Ecto neural progenitor cell (in vitro differentiated cells): Measurements from ENCODE around the gene FSIP1.
A peak's percentile ranks its signal among the peaks of the same experiment; 100 is the strongest.

Experiments
- DNase-seq: peaks from one replicate; pipeline ENCODE4 v3.0.0-alpha.2; 2018; ENCODE audit warnings: low spot score

Gene FSIP1

DNA sequence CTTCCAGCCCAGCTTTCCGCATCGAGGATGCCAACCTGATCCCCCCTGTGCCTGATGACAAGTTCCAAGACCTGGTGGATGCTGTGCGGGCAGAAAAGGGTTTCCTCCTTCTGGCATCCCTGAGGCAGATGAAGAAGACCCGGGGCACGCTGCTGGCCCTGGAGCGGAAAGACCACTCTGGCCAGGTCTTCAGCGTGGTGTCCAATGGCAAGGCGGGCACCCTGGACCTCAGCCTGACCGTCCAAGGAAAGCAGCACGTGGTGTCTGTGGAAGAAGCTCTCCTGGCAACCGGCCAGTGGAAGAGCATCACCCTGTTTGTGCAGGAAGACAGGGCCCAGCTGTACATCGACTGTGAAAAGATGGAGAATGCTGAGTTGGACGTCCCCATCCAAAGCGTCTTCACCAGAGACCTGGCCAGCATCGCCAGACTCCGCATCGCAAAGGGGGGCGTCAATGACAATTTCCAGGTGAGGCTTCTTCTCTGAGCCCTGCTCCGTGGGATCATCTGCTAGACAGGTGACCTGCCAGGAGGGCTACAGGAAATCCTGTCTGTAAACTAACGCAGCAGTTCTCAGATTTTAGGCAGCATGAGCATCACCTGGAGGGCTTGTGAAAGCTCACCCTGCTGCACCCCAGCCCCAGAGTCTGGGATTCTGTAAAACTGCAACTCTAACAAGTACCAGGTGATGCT, 200.2 kb downstream of the FSIP1 start:
- no peak for DNase-seq

DNA sequence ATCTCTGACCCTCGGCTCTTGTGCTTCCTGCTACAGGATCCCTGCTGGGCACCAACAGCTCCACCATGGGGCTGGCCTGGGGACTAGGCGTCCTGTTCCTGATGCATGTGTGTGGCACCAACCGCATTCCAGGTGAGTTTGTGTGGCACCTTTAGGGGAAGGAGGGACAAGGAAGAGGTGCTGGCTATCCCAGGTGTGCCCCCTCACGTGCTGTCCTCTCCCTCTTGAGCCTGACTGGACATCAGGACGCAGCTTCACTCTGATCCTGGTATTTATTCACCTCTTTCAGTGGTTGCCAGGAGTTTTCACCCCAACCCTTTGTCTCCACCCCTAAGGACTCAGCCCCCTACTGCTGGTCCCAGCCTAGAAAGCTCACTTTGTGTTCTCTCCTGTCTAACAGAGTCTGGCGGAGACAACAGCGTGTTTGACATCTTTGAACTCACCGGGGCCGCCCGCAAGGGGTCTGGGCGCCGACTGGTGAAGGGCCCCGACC, 200.8 kb downstream of the FSIP1 start:
- DNase-seq = peak; percentile 65

DNA sequence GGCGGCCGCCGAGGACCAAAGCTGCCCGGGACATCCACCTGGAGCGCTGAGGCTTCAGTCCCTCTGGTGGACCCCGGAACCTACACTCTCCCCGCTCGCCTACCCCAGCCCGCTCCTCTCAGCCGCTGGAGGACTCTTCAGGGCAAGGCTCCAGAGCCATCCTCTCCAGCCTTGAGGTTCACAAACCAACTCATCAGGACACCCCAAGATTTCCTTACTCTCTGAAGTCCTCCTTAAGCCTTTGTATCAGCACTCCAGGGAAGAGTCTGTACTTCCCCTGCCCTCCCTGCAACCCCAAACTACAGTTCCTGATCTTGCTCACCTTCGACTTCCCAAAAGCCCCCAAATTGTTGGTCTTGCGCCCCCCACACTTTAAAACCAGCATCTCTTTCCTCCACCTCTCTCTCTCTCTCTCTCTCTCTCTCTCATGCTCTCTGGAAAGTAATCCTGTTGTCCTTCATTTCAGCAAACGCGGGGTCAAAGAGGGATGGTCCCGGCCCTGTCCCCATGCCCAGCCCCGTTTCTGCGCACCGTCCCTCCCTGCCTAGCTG, 201.3 kb downstream of the FSIP1 start:
- no peak for DNase-seq

DNA sequence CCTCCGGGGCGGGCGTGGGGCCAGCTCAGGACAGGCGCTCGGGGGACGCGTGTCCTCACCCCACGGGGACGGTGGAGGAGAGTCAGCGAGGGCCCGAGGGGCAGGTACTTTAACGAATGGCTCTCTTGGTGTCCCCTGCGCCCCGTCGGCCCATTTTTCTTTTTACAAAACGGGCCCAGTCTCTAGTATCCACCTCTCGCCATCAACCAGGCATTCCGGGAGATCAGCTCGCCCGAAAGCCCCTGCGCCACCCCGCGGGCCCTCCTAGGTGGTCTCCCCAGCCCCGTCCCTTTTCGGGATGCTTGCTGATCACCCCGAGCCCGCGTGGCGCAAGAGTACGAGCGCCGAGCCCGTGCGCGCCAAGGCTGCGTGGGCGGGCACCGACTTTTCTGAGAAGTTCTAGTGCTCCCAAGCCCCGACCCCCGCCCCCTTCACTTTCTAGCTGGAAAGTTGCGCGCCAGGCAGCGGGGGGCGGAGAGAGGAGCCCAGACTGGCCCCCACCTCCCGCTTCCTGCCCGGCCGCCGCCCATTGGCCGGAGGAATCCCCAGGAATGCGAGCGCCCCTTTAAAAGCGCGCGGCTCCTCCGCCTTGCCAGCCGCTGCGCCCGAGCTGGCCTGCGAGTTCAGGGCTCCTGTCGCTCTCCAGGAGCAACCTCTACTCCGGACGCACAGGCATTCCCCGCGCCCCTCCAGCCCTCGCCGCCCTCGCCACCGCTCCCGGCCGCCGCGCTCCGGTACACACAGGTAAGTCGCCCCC, 202.0 kb downstream of the FSIP1 start, which contains the start of gene THBS1:
THBS1 (plus strand) TSS at position 595 of the 757 bp plus-strand sequence. CDS start 779 bp downstream, outside the sequence.
- DNase-seq = peak; percentile 91

DNA sequence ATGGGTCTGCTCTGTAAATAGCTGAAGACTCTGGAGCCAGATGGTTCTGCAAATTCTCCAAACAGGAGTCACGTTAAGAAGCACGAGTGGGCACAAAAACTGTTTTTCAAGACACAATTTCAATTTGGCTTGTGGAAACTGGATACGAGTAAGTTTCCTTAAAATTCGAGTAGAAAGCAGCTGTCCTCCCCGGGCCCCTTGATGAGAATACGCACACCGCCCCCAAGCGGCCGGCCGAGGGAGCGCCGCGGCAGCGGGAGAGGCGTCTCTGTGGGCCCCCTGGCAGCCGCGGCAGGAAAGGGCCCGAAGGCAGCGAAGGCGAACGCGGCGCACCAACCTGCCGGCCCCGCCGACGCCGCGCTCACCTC, 202.5 kb downstream of the FSIP1 start:
- DNase-seq = peak; percentile 95

DNA sequence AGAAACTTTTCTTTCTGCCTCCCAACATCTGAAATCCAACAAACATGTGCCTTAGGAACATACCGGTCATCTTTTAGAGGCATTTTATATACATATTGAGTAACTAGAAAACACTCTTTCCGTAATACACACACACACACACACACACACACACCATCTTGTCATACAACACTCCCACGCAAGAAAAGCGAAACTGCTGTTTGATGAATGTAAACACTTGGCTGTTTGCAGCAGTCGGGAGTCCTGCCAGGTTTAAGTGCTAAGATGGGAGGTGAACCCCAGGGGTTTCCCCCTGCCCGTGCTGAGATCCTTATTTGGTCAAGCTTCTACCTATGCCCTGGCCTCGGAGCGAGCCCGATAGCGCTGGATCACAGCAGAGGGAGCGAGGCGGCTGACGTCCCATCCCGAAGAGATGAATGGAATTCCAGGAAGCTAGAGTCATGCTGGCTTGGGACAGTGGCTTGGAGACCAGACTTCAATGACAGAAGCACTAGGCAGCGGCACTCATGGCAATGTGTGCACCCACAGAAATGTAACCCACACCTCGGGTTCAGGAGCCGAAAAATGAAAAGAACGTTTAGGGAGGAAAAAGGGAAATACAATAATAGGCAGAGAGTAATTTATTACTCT, 203.0 kb downstream of the FSIP1 start:
- peak; percentile 80 for DNase-seq

DNA sequence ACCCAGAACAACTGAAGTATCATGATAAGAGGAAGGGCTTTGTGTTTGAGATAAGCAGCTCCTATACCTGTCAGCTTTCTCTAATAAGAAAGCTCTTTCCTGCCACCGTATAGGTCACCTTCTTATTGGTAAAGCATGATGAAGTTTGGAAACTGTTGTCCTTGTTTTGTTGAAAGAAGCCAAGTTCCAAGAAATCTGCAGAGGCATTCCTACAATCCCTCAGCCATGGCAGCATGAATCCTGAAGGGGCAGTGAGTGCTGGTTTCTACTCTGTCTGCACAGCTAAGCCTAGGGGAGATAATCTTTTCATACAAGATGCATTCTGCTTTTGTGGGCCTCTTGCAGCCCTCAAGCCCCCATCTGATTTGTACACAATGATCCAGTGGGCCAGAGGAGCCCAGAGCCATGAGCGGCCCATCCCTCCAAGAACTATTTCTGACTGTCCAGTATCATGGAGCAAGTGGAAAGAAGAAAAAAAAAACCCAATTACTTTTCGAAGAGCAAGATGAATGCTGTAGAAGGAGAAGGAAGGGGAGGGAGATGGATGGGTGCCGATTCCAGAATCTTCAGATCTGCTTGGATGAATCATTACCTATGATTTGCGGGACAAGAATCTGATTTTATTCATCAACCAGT, 203.7 kb downstream of the FSIP1 start:
- no peak for DNase-seq

DNA sequence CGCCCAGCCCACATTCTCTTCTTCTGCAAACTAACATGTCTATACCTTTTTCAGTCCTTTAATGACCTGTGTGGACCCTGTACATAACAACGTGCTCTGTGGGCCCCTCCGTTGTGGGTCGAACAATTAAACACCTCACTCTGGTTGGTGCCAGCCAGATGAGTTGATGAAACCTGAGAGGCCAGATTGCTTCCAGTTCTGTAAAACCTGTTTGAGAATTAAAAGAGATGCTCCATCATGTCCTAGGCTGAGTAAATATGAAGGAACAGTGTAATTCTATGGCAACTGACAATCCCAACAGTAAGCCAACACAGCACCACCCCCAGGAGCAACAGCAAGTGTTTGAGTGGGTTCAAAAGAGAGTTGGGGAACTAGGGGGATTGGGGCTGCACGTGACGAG, 207.5 kb downstream of the FSIP1 start:
- no peak for DNase-seq

DNA sequence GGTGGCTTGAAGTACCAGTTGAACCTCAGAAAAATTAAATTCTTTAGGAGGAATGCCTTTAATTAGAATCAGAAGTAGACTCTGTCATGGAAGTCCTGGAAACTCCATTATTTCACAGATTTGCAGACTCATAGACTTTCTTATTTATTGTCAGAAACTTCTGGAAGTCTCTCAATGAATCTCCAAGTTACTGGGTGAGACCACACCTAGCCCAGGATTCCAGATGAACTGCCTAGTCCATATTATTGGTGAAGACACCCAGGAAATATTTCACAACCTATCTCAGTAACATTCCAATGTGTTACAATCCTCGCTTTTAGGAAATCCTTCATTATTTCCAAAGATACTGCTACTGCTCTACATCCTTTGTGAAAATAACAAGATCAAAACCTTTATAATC, 208.2 kb downstream of the FSIP1 start:
- DNase-seq = no peak

DNA sequence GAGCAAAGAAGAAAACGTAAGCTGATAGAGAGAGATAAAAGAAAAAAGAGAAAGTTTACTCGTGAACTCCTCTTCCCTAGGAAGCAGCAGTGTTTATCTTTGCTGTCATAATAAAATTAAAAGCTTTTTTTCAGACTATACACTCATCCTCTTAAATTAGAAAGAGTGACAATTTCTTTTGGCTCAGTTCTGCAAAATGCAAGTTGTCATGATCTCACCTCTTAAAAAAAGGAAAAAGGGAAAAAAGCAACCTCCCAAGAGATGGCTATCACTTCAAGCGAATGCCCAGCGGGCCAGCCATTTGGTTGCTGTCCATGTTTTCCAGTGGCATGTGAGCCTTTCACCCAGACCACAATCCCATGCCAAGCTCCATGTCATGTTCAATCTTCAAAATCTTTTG, 208.8 kb downstream of the FSIP1 start:
- no peak for DNase-seq

DNA sequence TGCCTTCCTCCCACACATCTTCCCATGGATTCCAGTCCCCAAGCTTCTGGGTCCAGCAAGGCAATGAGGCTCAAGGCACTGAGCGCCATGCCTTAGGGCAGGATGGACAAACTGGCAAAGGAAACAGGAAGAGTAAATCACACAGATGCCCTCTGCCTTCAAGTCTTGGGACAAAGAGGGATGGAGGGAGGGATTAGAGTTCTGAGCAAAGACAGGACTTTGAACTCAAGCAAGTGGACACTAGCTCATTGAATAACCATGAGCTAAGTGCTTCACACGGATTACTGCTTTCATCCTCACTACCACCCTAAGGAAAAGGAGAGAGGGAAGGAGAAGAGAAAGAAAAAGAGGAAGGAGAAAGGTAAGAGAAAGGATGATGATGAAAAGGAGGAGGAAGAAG, 209.4 kb downstream of the FSIP1 start:
- no peak for DNase-seq

DNA sequence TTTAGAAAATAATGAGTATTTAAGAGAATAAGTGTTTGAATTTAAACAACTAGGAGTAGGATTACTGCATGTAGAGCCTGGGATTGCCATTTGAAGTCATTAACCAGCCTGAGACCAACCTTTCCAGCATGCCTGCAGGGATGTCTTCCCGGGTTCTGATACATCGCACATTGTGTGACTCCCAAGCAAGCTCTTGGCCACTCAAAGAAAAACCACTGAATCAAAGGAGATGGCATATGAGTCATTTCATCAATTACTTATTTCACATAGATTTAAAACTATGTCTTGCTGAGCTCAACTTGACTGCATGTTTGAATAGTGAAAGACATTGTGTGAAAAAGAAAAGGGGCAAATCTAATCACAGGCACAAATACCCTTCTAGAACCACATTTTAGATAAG, 216.8 kb downstream of the FSIP1 start:
- no peak for DNase-seq

DNA sequence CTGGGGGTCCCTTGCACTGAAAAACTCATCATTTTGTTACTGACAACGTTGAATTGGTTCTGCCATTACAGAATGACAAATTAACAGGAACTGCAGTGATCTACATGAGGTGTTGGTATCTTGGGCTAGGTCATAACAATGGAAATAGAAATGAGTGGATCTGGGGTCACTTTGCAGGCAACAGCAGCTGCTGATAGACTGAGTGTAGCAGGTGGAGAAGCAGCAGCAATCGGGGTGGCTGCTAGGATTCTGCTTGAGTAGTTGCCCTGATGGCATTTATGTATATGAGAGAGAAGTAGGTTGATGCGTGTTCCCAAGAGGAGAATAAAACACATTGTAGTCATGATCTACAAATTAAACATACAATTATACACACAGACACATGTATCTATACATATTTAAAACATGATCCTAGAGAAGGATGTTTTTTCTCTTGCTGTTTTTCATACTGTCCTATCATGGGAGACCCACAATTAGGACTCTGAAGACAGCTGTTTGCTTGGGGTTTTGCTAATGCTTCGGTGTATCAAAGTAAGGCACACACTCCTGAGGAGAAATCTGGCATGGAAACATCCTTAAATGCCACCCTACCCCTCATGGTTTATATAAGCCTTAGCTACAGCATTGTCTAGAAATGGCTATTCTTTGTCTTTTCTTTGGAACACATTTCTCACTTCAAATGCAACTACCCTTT, 217.5 kb downstream of the FSIP1 start:
- no peak for DNase-seq

DNA sequence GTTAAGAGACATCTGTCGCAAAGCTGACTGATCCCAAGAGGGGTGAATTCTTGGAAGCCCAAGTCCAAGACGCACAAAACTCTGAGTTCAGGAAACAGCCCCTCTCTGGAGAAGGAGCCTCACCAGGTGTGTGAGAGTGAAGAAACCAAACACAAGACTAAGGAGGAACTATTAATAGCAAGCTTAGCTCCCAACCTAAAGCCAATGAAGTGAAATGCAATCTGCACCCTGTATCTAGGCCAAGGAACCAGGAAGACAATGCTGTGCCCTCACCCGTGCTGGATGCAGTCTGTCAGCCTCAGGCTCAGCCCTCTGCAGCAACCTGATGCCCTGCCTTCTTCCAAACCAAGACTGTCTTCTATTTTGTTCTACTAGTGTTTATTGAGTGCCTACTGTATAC, 224.2 kb downstream of the FSIP1 start:
- DNase-seq = no peak

DNA sequence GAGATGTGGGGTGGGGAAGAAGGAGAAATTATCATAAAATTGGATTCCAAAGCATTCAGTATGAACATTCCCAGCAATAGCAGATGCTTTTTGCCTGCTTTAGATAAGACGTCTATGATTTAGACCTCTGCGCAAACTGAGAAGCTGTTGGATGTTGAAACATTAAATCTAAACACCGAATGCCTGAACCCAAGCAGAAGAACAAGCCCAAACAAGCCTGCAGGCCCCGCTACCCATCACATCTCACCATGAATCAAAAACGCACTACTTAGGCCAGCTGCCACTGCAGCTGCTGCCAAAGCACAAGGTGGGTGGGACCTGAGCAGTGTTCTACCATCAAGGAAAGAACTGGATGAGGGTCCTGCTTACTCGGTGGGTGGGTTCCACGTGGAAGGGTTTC, 226.2 kb downstream of the FSIP1 start:
- DNase-seq = no peak

DNA sequence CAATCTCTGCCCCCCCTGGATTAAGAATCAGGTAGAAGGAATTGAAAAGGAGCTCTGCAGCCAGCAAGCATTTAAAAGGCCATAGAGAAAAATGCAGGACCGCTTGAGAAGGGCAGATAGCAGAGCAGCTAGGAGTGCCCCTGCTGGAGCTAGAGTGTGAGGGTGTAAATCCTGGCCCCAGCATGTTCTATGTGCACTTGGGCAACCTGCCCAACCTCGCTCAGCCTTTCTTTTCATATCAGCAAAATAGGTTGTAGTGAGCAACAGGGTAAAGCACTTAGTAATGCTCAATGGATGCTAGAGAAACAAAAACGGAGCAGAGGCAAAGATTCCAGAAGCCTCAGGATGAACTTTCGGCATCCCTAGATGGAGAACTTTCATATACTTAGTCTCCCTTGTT, 226.8 kb downstream of the FSIP1 start:
- no peak for DNase-seq

DNA sequence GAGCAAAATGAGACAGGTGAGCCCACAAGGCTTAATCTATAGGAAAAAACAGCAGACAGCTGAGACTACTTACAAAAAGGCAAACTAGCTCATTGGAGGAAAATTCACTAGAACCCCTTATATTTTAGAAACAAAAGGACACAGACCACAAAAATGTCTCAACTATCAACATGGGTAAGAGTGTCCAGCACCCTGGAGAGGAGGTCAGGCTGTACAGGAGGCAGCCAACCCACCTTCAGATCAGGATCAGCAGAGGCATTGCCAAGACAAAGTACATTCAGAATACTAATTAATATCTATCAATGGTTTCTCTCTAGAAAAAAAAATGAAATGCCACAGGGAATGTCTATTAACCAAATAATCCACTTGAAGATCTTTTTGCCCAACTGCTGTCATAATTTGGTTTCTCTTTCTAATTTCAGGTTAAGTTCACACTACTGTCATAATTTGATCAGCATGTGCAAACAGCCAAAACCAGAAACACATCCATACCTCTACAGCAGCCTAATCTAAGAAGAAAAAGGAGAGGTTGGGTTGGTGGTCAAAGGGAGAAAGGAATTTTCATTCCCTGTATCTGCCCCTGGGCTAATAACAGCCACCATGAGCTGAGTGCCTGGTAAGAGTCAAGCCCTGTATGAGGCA, 227.8 kb downstream of the FSIP1 start:
- DNase-seq = no peak

DNA sequence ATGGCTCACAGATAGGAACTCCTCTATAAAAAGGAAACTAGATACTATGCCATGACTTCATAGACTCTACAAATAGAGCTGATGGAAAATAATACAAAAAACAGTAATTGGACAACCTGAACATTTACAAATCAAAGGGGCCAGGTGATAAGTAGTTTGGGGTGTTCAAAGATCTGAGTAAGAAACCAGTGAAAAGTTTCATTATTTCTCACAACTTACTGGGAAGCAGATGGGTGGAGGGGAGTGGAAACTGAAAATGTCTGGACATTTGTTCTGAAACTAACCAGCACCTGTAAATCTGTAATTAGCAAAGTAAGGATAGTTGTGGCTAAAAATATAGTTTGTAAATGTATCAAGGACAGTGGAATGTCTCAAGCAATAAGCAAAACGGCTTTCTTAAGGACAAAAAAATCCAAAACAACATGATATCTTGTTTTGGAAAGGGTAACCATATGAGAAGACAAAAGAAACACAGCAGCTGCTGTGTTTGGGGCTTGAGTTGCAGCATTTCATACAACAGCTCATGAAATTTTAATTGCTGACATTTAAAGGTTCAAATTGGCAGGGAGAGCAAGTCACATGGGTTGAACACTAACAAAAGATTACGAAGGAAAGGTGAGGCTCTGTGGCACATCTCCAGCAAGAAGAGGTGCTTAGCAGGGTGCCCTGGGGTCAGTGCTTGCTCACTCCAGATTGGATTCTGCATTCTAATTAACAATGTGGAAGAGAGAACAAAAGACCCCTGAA, 228.5 kb downstream of the FSIP1 start:
- DNase-seq = no peak

DNA sequence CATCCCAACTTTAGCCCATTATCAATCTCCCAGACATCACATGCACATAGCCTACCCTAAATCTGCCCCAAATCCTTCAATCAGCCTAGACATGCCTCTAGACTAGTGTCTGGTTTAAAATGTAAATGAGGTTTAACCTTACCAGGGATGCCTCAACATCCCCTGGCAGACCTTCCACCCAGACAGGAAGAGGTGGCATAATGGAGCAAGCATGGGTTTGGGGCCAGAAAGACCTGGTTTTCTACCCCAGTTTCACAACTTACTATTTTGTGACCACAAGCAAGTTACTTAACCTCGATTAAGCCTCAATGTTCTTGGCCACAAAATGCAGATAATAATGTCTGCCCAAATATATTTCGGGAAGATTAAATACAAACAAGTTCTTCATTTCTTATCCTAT, 230.1 kb downstream of the FSIP1 start:
- DNase-seq = no peak

DNA sequence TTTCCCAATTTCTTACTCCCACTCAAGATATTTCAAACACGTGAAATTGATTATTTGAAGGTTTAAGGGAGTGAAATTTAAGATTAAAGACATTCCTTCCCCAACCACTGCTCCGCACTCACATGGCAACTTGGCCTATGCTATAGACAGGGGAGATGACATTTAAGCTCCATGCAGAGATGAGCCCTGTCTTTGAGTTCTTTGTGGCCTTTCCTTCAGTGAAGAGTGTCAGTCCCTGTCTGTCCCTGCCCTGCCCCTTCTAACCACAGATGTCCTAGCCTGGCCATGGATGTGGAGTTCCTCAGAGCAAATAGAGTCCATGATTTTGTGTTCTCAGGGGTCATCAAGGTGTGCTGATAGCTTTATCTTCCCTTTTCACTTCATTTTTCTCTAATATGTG, 231.2 kb downstream of the FSIP1 start:
- DNase-seq = no peak
